Activated T-cell treated with anti-CD3 and anti-CD28 coated beads, Interleukin-2, amount 50 U/mL, for 4 hours (primary cell): ENCODE measurements around the gene RER1. TPM values are rescaled to one million over a fixed set of nuclear protein-coding genes. Genes with fewer than 3 reads are reported as not detected.

Experiments
- ATAC-seq, 2 donors: fragments of 200-7000 bp; cut with Tn5 transposase; one replicate each; pipeline ENCODE4 v1.10.0; 2021
- DNase-seq: peaks from one replicate; pipeline ENCODE4 v3.0.0-alpha.2; 2020
- H3K27me3 Mint-ChIP-seq: one replicate; pipeline ENCODE4 v1.8.0; 2021; ENCODE audit warnings: low read depth, mixed read lengths
- H3K36me3 Mint-ChIP-seq: one replicate; pipeline ENCODE4 v1.8.0; 2022; ENCODE audit warnings: mixed read lengths; ENCODE audit not compliant: insufficient read depth
- H3K4me1 Mint-ChIP-seq: one replicate; pipeline ENCODE4 v1.8.0; 2021; ENCODE audit warnings: low read depth, mixed read lengths
- H3K4me3 Mint-ChIP-seq: one replicate; pipeline ENCODE4 v1.8.0; 2021; ENCODE audit warnings: mild to moderate bottlenecking, moderate library complexity, mixed read lengths
- H3K9me3 Mint-ChIP-seq: one replicate; pipeline ENCODE4 v1.8.0; 2021; ENCODE audit warnings: mixed read lengths
- total RNA-seq, 3 donors: library from RNA; stranded (reverse); gene quantifications; one replicate each; pipeline ENCODE4 v1.2.1, GENCODE V29; 2021

RER1 gene
- total RNA-seq, 3 donors from 2014 or later = 153 to 170 (median 170) TPM

DNA sequence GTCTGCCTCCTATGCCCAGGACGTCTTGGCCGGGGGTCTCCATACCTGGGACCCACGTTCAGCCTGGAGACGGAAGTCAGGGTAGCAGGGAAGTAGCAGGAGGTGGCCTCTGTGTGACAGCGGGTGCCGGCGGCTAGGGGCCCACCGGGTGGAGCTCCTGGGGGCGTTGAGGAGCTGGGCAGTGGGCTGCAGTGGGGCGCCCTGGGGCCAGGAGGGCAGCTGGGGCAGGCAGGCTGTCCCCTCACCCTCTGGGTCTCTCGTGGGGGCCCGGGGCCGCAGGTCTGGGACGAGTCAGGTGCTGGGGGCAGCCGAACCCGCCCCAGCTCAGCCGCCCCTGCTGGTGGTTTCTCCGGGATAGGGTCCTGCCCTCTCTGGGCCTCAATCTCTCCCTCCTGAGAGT lies 35.4 kb downstream of the RER1 start:
- Mint-ChIP-seq H3K4me3 (no peak overlapping the region), H3K27me3 (no peaks in the 10 kb centered on the region), H3K4me1 (no peaks in the 10 kb centered on the region), H3K36me3 (peaks cover 3% of the 10 kb centered on the region), H3K9me3 (no peaks in the 10 kb centered on the region)
- ATAC-seq (no peak), DNase-seq (no peak)

DNA sequence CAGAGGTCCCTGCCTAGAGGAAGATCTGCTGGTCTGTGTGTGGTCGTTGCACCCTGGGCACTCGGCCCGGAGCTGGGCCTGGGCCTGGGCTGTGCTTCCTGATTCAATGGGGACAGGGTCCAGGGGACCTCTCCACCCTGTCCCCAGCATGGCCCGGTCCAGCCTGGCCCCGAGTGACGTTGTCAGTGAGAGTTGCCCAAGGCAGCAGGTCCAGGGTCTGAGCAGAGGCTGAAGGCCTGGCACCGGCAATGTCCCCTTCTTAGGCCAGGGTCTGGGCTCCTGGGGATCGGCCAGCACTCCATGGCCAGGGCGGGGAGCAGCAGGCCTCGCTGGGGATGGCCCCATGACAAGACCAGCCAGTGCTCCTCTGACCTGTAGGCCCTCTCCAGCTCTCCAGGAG lies 36.3 kb downstream of the RER1 start:
- ATAC-seq (no peak), DNase-seq (no peak)
- no peaks in the 10 kb centered on the region for H3K9me3 Mint-ChIP-seq
- no peaks in the 10 kb centered on the region for H3K4me1 Mint-ChIP-seq
- H3K36me3 Mint-ChIP-seq = peaks cover 3% of the 10 kb centered on the region
- no peak overlapping the region for H3K4me3 Mint-ChIP-seq
- H3K27me3 Mint-ChIP-seq = no peaks in the 10 kb centered on the region

DNA sequence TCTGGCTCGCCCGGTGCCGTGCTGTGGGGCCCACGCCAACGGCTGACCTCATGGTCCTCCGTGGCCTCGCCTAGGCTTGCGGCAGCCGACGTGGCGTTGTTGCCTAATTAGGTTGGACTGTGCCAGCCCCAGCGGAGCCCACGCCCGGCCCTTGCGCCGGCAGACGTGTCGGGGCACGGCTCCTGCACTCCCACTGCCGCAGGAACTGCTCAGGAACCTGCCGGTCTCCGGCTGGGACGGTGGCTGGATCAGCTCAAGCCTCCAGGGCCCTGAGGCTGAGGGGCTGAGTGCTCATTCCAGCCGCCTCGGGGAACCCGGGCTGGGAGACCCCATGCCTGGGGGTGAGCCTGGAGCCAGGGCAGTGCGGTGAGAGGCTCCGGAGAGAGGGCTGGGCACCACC lies 36.8 kb downstream of the RER1 start:
- no peaks in the 10 kb centered on the region for H3K27me3 Mint-ChIP-seq
- no peak overlapping the region for H3K4me3 Mint-ChIP-seq
- H3K36me3 Mint-ChIP-seq = no peaks in the 10 kb centered on the region
- DNase-seq (no peak), ATAC-seq (no peak)
- no peaks in the 10 kb centered on the region for H3K4me1 Mint-ChIP-seq
- H3K9me3 Mint-ChIP-seq = no peaks in the 10 kb centered on the region

DNA sequence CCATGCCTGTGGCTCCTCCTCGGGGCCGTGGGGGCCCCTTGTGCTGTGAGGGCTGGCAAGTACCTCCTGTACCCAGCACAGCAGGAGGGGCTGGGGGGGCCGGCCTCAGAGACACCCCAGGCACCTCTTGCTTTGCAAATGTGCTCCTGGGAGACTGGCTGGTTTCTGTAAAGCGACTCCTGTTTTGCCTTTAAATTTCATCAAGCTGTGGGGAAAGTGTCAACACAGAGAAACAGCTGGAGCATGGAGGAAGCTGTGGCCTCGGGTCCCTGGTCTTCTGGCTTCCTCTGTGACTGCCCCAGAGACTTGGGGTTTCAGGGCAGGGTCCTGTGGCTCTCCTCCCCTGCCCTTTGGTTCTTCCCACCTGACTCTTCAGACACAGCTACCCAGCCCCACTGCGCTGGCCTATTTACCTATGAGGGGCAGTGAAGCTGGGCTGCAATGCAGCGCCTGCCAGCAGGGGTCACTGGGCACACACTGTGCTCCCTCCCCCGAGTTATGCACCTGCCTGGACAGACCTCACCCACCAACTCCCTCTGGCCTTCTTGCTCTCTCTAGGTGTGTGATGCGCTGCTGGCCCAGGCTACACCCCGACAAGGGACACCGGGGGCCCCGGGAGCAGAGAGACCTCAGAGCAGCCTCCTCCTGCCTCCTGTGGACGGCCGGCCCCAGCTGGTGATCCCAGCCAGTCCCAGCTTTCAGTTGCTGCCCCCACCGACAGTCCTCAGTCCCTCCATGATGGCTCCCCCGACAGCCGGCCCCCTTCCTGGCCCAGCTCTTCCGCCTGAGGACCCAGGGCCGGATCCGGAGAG lies 38.3 kb downstream of the RER1 start:
- DNase-seq (no peak), ATAC-seq (peak in 1 of 2 donors; percentile 30)
- Mint-ChIP-seq H3K9me3 (no peaks in the 10 kb centered on the region), H3K4me3 (no peak overlapping the region), H3K4me1 (no peaks in the 10 kb centered on the region), H3K27me3 (no peaks in the 10 kb centered on the region), H3K36me3 (no peaks in the 10 kb centered on the region)

DNA sequence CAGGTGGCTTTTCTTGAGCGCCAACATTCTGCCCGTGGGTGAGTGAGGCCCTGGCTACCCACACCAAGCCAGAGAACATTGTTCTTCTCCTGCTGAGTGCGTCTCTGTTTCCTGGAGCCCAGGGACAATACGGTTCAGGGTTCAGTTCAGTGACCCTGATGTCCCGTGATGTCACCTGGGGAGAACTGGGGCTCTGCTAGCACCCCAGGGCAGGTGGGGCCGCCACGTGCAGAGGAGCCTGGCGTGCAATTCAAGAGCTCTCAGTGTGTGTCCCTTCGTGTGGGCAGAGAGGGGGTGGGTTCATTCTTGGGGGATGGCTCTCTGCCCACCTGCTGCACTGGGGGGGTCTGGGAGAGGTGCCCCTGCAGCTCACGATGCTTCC lies 38.9 kb downstream of the RER1 start:
- Mint-ChIP-seq H3K4me1 (no peaks in the 10 kb centered on the region), H3K4me3 (no peak overlapping the region), H3K36me3 (no peaks in the 10 kb centered on the region), H3K9me3 (no peaks in the 10 kb centered on the region), H3K27me3 (no peaks in the 10 kb centered on the region)
- DNase-seq (no peak), ATAC-seq (no peak)

DNA sequence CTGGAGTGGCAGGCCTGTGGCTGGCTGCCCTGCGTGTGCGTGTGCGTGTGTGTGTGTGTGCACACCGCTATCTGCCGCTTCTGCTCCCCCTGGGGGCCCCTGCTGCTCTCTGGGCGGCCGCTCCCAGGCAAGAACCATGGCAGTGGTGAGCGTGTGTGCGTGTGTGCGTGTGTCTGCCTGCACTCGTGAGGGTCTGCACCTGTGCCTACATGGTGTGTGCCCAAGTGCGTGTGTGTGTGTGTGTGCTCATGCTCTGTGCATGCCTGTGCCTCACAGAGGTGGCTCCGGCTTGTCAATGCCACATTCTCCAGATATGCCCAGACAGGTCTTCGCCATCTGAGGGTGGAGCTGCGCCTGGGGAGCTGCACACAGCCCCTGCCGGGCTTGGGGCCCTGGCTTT lies 39.5 kb downstream of the RER1 start:
- no peaks in the 10 kb centered on the region for H3K9me3 Mint-ChIP-seq
- DNase-seq (no peak), ATAC-seq (no peak)
- H3K4me1 Mint-ChIP-seq = no peaks in the 10 kb centered on the region
- no peaks in the 10 kb centered on the region for H3K36me3 Mint-ChIP-seq
- H3K4me3 Mint-ChIP-seq = no peak overlapping the region
- no peaks in the 10 kb centered on the region for H3K27me3 Mint-ChIP-seq

DNA sequence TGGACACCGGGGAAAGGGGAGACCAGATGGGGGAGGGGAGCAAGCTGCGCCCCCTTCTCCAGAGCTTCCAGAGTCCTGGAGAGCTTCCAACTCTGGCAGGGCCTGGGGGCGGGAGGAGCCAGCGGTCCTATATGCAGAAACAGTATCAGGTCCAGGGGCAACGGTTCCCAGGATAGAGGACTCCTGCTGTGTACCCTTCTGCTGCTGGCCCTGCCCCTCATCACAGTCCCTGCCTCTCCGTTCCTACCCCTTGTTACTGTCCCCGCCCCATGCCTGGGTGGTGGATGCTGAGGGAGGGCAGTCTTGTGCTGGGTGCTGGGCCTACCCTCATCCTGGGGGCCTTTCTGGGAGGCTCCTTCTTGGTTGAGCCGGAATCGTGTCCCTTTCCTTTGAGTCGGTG lies 39.9 kb downstream of the RER1 start:
- no peak for ATAC-seq
- H3K36me3 Mint-ChIP-seq = no peaks in the 10 kb centered on the region
- H3K4me3 Mint-ChIP-seq = no peak overlapping the region
- no peaks in the 10 kb centered on the region for H3K9me3 Mint-ChIP-seq
- DNase-seq = no peak
- no peaks in the 10 kb centered on the region for H3K4me1 Mint-ChIP-seq
- no peaks in the 10 kb centered on the region for H3K27me3 Mint-ChIP-seq

DNA sequence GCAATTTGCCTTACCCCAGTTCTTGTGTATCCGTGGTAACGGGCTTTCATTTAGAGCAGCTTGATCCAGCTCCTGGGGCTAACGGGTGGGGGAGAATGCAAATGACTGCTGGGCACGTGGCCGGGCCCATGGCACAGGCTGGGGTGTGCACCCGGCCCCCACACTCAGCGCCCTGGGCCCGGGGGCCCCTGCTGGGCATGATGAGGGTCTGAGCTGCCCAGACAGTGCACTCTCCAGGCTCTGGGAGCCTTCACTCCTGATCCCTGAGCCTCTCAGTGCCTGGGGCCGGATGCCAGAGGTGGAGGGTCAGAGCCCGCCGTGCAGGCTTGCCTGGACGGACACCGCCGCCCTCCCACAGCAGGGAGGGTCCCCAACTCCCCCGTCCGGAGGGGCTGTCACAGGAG lies 40.8 kb downstream of the RER1 start:
- ATAC-seq (no peak), DNase-seq (no peak)
- H3K4me3 Mint-ChIP-seq = no peak overlapping the region
- no peaks in the 10 kb centered on the region for H3K27me3 Mint-ChIP-seq
- no peaks in the 10 kb centered on the region for H3K4me1 Mint-ChIP-seq
- H3K36me3 Mint-ChIP-seq = no peaks in the 10 kb centered on the region
- H3K9me3 Mint-ChIP-seq = no peaks in the 10 kb centered on the region

DNA sequence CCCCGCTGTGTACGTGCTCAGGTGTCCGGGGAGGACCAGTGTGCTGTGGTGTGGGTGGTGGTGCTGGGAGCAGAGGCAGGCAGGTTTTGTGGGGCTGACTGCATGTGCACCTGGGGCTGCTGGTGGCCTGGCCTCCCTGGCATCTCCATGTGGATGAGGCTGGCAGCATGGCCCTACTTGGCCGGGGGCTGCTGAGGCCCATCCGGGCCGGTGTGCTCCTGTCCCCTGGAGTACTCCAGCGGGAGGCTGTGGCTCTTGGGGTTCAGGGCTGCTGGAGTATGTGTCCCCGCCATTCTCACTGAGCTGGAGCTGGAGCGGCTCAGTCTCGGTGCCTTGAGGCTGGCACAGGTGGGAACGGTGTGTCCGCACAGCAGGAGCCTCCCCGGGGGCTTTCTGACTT lies 41.6 kb downstream of the RER1 start:
- no peaks in the 10 kb centered on the region for H3K27me3 Mint-ChIP-seq
- H3K4me1 Mint-ChIP-seq = no peaks in the 10 kb centered on the region

DNA sequence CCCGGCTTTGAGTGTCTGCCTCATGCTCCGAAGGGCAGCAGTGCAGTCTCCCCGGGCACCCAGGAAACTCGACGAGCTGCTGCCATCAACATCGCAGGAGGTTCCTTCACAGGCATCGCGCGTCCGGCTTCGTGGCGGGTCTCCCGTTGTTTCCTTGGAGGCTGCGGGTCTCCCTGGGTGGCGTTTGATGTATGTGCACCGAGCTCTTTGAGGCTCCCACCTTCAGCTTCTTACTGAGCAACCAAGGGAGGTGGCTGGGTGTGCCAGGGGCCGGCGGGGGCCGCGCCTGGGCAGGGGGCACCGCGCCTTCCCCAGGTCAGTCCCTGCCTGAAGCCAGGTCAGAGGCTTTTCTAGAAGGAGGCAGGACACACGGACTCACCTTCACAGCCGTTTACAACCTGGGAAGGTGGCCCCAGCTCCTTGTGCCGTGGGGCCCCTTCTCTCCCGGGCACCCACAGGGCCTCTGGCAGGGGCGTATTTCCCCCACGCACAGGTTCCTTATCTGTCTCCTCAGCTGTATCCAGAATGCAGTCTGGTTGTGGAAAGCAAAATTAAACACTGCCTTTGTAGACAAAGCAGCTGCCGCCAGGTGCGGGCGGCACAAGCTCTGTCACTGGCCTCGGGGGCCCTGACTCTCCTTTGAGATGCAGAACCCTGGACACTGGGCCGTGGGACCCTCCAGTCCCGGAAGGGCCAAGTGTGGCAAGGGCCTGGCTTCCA lies 42.5 kb downstream of the RER1 start:
- ATAC-seq (no peak), DNase-seq (no peak)
- H3K4me3 Mint-ChIP-seq = no peak overlapping the region
- H3K4me1 Mint-ChIP-seq = no peaks in the 10 kb centered on the region
- no peaks in the 10 kb centered on the region for H3K36me3 Mint-ChIP-seq
- H3K27me3 Mint-ChIP-seq = no peaks in the 10 kb centered on the region
- no peaks in the 10 kb centered on the region for H3K9me3 Mint-ChIP-seq

More for the DNA sequence above, 41.6 kb downstream of the RER1 start:
- Mint-ChIP-seq H3K4me3 (no peak overlapping the region), H3K36me3 (no peaks in the 10 kb centered on the region), H3K9me3 (no peaks in the 10 kb centered on the region)
- no peak for ATAC-seq
- DNase-seq = no peak

DNA sequence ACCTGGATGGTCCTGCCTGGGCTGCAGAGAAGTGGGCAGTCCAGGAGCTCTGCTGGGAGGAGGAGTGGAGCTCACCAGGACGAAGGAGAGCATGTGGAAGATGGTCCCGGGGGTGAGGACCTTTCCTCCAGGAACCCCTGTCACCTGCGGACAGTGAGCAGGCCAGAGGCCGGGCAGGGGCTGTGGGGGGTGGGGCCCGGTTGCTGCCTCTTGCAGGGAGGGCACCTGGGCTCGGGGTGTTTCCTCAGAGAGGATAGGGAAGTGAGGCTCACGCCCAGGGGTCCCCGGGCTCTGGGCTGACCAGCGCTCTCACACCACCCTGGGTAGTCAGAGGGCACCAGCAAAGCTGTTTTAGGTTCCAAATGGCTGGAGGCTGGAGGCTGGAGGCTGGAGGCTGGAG lies 43.5 kb downstream of the RER1 start:
- H3K9me3 Mint-ChIP-seq = no peaks in the 10 kb centered on the region

DNA sequence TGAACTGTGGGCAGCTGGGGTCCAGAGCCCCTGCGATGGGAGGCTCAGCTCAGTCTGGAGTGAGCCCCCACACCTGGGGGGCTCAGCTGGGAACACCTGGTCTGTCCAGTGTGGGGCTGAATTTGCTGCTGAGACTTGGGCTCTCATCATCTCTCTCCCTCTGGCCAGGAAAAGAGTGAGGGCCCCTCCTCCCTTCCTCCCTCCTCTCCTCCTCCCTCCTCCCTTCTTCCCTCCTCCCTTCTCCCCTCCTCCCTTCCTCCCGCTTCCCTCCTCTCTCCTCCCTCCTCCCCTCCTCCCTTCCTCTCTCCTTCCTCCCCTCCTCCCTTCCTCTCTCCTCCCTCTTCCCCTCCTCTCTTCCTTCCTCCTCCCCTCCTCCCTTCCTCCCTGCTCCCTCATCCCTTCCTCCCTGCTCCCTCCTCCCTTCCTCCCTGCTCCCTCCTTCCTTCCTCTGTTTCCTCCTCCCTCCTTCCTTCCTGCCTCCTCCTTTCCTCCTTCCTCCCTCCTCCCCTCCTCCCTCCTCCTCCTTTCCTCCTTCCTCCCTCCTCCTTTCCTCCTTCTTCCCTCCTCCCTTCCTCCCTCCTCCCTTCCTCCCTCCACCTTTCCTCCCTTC lies 44.2 kb downstream of the RER1 start:
- Mint-ChIP-seq H3K9me3 (no peaks in the 10 kb centered on the region), H3K27me3 (no peaks in the 10 kb centered on the region), H3K4me3 (no peak overlapping the region), H3K4me1 (no peaks in the 10 kb centered on the region), H3K36me3 (no peaks in the 10 kb centered on the region)
- no peak for ATAC-seq
- no peak for DNase-seq

More for the DNA sequence above, 43.5 kb downstream of the RER1 start:
- Mint-ChIP-seq H3K4me1 (no peaks in the 10 kb centered on the region), H3K4me3 (no peak overlapping the region), H3K27me3 (no peaks in the 10 kb centered on the region), H3K36me3 (no peaks in the 10 kb centered on the region)
- DNase-seq = no peak
- no peak for ATAC-seq

DNA sequence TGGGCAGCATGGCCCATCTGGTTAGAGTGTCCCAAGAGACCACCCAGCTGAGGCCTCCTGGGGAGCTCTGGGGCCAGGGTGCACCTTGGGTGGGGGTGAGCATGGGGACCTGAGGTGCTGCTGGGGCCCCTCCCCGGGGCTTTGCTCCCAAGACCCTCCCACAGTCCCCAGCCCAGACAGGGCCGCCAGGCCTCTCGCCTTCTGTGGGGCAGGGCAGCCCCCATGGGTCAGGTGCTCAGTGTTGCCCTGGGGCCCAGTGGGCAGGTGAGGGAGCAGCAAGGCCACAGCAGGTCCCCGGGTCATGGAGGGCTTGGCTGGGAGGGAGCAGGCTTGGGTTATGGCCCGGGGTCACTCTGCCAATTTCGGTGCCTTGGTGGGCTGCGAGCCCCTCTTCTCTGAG lies 45.2 kb downstream of the RER1 start:
- Mint-ChIP-seq H3K27me3 (no peaks in the 10 kb centered on the region), H3K36me3 (no peaks in the 10 kb centered on the region), H3K9me3 (no peaks in the 10 kb centered on the region), H3K4me1 (no peaks in the 10 kb centered on the region), H3K4me3 (no peak overlapping the region)
- ATAC-seq = no peak
- DNase-seq = no peak

DNA sequence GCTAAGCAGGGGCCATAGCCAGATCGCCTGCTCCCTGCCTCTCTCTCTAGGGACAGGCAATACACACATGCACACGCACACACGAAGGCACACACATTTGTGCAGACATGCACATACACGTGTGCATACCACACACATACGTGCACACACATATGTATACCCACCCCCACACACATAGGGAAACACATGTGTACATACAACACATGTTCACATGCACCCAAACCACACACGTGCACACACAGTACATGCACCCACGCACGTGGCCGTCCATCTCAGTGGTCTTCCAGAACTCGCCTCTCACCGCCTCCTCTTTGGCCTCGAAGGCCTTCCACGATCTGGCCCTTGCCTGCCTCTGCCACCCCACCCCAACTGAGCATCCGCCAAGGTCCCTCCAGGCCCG lies 46.0 kb downstream of the RER1 start:
- H3K27me3 Mint-ChIP-seq = peaks cover under 1% of the 10 kb centered on the region
- DNase-seq = no peak
- no peaks in the 10 kb centered on the region for H3K4me1 Mint-ChIP-seq
- no peaks in the 10 kb centered on the region for H3K36me3 Mint-ChIP-seq
- ATAC-seq = no peak
- no peaks in the 10 kb centered on the region for H3K9me3 Mint-ChIP-seq
- H3K4me3 Mint-ChIP-seq = no peak overlapping the region

DNA sequence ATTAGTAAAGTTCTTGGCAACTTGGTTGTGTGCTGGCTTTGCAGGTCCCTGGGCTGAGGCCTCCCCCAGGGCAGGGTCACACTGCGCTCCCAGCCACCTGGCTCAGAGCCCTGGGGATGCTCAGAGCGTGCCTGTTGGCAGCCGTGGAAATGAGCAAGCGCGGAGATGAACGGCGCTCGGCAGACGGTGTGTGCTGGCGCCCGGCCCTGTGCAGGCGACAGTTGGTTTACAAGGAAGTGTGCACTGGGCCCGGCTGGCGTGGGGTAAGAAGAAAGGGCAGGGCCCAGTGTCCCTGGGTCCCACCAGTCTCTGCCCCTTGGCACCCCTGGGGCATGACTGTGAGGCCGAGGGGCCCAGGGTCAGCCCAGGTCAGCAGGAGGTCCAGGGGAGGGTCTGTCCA lies 46.4 kb downstream of the RER1 start:
- DNase-seq (no peak), ATAC-seq (no peak)
- no peaks in the 10 kb centered on the region for H3K4me1 Mint-ChIP-seq
- H3K27me3 Mint-ChIP-seq = peaks cover 3% of the 10 kb centered on the region
- no peaks in the 10 kb centered on the region for H3K36me3 Mint-ChIP-seq
- H3K4me3 Mint-ChIP-seq = no peak overlapping the region
- H3K9me3 Mint-ChIP-seq = no peaks in the 10 kb centered on the region
